ENCODE data around the gene SLC28A2. TPM values are rescaled to one million over a fixed set of nuclear protein-coding genes. Genes with fewer than 3 reads are reported as not detected.

Gene SLC28A2, protein sequence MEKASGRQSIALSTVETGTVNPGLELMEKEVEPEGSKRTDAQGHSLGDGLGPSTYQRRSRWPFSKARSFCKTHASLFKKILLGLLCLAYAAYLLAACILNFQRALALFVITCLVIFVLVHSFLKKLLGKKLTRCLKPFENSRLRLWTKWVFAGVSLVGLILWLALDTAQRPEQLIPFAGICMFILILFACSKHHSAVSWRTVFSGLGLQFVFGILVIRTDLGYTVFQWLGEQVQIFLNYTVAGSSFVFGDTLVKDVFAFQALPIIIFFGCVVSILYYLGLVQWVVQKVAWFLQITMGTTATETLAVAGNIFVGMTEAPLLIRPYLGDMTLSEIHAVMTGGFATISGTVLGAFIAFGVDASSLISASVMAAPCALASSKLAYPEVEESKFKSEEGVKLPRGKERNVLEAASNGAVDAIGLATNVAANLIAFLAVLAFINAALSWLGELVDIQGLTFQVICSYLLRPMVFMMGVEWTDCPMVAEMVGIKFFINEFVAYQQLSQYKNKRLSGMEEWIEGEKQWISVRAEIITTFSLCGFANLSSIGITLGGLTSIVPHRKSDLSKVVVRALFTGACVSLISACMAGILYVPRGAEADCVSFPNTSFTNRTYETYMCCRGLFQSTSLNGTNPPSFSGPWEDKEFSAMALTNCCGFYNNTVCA
- total RNA-seq = not detected

DNA sequence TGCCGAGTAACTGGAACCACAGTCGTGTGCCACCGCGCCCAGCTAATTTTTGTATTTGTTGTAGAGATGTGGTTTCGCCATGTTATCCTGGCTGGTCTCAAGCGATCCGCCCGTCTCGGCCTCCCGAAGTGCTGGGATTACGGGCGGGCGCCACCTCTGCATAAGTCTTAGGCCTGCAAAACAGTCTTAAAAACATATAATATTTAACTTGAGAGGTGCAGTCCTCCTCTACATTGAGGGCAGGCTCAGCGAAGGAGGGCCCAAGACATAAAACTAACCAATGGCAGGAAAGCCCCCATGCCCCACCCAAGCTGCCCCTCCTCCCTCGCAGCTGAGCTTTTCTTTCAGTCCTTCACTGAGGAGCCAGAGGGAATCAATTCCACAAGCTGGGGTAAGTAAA lies at the start of gene SLC28A2:
SLC28A2 (plus strand) TSS at position 347 of the 400 bp plus-strand sequence. CDS start 982 bp downstream, outside the sequence.
- Mint-ChIP-seq H3K36me3 (ENCODE audit: low read depth) (no peaks in the 10 kb centered on the region), H3K9me3 (peaks cover 3% of the 10 kb centered on the region), H3K4me1 (no peaks in the 10 kb centered on the region), H3K27ac (no peak within 1 kb of the TSS), H3K27me3 (no peaks in the 10 kb centered on the region), H3K4me3 (no peak within 1 kb of the TSS)
- ATAC-seq (replicated peaks) = no peak

DNA sequence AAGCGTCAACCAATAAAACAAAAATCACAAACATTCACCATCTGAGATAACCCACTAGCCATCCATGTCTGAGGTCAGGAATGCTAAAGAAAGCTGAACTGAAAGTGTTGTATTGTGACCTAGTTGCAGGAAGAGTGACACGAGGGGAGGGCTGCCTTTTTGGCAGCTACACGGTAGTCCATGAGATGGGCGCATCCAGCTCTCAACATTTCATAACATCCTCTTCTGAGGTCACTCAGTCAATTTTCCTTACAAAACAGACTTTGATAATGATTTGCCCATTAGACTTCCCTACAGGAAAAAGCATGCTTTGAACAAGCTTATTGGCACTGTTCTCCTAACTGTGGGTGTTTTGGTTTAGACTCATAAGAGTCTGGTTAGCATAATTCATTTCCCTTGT lies 48.9 kb upstream of the SLC28A2 start:
- H3K9me3 Mint-ChIP-seq = no peaks in the 10 kb centered on the region
- ATAC-seq (replicated peaks) = no peak
- peaks cover 8% of the 10 kb centered on the region for H3K4me1 Mint-ChIP-seq

DNA sequence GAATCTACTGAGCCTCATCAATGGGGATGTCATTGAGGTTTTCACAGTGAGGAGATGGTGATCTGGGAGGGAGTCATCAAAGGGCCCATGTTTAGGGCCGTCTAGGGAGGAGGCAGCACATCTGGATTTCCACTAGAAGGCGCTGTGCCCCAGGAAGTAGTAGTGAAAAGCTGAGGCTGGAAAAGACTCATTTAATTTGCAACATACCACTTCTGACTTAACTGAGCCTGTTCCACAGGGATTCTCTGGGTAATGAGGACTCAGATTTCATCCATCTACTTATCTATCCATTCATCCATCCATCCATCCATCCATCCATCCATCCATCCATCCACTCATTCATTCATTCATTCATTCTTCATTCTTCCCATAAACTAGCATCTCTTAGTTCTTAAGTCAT lies 46.8 kb upstream of the SLC28A2 start:
- Mint-ChIP-seq H3K4me1 (no peaks in the 10 kb centered on the region), H3K9me3 (no peaks in the 10 kb centered on the region), H3K27me3 (peaks cover 8% of the 10 kb centered on the region), H3K36me3 (ENCODE audit: low read depth) (no peaks in the 10 kb centered on the region), H3K27ac (peak overlapping the region; percentile 2), H3K4me3 (no peak overlapping the region)
- ATAC-seq (replicated peaks) = peak; percentile 62

More for the DNA sequence above, 48.9 kb upstream of the SLC28A2 start:
- Mint-ChIP-seq H3K36me3 (ENCODE audit: low read depth) (no peaks in the 10 kb centered on the region), H3K4me3 (no peak overlapping the region), H3K27ac (no peak overlapping the region), H3K27me3 (peaks cover 7% of the 10 kb centered on the region)

DNA sequence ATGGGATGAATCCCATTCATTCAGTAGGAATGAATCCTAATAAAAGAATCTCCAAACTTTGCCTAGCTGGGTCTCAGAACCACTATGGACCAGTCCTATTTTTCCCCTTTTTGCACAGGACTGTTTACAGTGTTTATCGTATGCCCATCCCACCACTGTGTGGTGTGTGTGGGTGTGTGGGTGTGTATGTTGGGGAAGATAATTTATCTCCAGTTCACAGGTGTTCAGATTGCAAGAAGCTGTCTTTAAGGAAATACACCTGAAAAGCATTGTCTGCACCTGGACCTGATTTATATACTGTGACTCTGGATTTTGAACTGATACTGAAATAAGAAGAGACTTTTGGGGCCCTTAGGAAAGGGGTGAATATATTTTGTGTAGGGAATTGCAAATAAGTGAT lies 39.5 kb upstream of the SLC28A2 start:
- Mint-ChIP-seq H3K4me1 (no peaks in the 10 kb centered on the region), H3K27me3 (peaks cover 3% of the 10 kb centered on the region), H3K4me3 (no peak overlapping the region)

DNA sequence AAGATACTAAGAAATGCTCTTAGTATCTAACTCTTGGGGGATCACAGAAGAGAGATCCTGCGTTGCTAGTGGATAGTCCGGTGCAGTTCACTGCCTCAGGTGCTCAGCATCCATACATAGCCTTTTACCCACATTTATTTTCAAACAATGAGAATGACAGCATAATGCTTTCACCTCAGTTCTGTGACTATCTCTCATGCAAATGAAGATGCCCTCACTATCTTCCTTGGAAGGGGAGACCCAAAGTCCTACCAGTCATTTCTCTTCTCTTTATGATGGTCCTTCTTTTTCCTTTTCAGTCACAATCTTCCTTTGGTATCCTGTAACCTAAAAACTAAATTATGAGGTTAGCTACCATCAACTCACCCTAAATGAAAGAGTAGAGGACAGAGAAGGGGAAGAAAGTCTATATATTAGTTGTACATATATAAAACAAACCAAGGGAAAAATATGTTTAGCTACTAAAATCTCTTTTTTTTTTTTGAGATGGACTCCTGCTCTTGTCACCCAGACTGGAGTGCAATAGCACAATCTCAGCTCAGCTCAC lies 30.9 kb upstream of the SLC28A2 start:
- Mint-ChIP-seq H3K27ac (no peak overlapping the region), H3K36me3 (ENCODE audit: low read depth) (no peaks in the 10 kb centered on the region), H3K4me1 (no peaks in the 10 kb centered on the region), H3K27me3 (peaks cover 41% of the 10 kb centered on the region), H3K9me3 (no peaks in the 10 kb centered on the region), H3K4me3 (no peak overlapping the region)
- ATAC-seq (replicated peaks) = peak; percentile 31

More for the DNA sequence above, 39.5 kb upstream of the SLC28A2 start:
- Mint-ChIP-seq H3K27ac (no peak overlapping the region), H3K36me3 (ENCODE audit: low read depth) (no peaks in the 10 kb centered on the region), H3K9me3 (no peaks in the 10 kb centered on the region)
- no peak for ATAC-seq (replicated peaks)

DNA sequence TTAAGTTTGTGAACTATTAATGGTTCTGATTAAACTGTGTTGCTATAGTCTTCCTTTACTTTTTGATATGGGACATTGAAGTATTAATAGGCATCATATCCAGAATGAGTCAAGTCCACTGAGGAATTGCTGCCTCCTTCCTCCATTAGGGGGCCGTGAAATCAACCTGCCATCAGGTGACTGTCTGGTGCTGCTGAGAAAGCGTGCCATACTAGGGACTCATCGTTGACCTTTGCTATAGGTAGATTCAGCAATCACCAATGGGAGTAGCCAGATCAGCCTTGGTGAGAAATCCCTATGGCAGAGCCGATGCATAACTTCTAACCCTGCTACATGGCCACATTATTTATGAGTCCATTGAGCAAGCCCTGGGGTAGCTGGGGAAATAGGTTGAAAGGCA lies 30.1 kb upstream of the SLC28A2 start:
- no peak for ATAC-seq (replicated peaks)
- Mint-ChIP-seq H3K27me3 (peaks cover 46% of the 10 kb centered on the region), H3K27ac (no peak overlapping the region), H3K4me3 (no peak overlapping the region), H3K9me3 (no peaks in the 10 kb centered on the region), H3K4me1 (no peaks in the 10 kb centered on the region), H3K36me3 (ENCODE audit: low read depth) (no peaks in the 10 kb centered on the region)

DNA sequence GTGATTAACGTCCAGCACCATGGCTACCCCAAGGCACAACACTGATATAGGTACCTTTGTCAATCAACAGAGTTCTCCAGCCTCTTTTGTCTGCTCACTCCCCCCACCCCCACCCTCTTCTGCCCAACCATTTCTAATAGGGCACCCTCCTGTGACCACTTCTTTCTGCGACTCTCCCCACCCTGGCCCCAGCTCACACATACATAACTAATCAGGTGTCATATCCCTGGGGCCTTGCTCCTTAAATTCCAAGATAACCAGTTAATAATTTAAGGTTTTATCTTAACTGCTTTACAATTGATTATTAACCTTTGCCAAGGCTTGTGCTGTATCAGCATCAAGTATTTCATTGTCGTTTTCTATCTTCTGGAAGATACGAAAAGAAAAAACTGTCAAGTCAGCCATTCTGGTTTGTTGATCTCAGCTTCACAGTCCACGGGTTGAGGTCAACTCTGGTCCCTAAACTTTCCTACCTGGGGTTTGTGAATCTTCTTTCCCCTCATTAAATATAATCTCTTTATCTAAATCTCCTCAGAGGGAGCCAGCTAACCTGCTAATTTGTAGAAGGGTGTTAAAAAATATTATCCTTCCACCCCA lies 27.3 kb upstream of the SLC28A2 start:
- H3K4me3 Mint-ChIP-seq = no peak overlapping the region

DNA sequence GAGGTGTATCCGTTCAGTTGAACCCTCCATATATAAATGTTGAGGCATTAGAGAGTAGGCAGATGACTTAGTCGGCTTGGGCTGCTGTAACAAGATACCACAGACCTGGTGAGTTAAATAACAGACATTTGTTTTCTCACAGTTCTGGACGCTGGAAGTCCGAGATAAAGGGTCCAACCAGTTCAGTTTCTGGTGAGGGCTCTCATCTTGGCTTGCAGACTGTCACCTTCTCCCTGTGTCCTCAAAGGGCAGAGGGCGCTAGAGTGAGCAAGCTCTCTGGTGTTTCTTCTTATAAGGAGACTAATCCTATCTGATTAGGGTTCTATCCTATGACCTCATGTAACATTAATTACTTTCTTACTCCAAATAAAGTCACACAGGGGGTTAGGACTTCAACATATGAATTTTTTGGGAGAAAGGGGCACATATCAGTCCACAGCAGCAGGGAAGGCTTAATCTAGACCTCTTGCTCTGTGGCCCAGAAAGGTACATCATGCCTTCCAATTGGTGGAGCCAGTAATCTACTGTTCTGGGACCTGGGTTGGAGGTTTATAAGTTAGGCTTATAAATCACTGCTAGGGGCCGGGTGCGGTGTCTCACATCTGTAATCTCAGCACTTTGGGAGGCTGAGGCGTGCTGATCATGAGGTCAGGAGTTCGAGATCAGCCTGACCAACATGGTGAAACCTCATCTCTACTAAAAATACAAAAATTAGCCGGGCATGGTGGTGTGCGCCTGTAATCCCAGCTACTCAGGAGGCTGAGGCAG lies 26.3 kb upstream of the SLC28A2 start:
- H3K36me3 Mint-ChIP-seq (ENCODE audit: low read depth) = no peaks in the 10 kb centered on the region
- peaks cover 42% of the 10 kb centered on the region for H3K27me3 Mint-ChIP-seq
- no peak overlapping the region for H3K27ac Mint-ChIP-seq
- H3K4me1 Mint-ChIP-seq = no peaks in the 10 kb centered on the region
- no peak overlapping the region for H3K4me3 Mint-ChIP-seq
- no peaks in the 10 kb centered on the region for H3K9me3 Mint-ChIP-seq
- no peak for ATAC-seq (replicated peaks)

More for the DNA sequence above, 27.3 kb upstream of the SLC28A2 start:
- ATAC-seq (replicated peaks) = no peak
- H3K36me3 Mint-ChIP-seq (ENCODE audit: low read depth) = no peaks in the 10 kb centered on the region
- H3K4me1 Mint-ChIP-seq = no peaks in the 10 kb centered on the region
- H3K9me3 Mint-ChIP-seq = no peaks in the 10 kb centered on the region
- peaks cover 48% of the 10 kb centered on the region for H3K27me3 Mint-ChIP-seq
- no peak overlapping the region for H3K27ac Mint-ChIP-seq

DNA sequence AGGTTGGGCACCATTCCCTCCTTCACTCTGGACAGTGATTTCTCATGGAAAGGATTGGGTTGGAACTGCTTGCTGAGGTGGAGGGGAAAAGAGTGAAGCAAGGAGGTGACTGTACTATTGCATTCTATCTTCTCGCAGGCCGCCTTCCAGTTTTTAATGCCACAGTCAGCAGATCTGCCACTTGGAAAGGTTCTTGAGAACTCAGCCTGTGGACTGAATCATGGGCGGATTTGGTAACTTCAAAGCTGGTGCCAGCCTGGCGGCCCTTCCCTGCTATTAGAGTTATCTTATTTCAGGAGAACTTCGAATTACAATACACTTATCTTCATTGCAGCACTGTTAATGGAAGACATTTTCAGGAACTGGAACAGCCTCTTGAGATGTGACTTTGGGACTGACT lies 23.1 kb upstream of the SLC28A2 start:
- Mint-ChIP-seq H3K4me1 (no peaks in the 10 kb centered on the region), H3K27me3 (peaks cover 24% of the 10 kb centered on the region), H3K36me3 (ENCODE audit: low read depth) (no peaks in the 10 kb centered on the region), H3K9me3 (no peaks in the 10 kb centered on the region), H3K27ac (no peak overlapping the region), H3K4me3 (no peak overlapping the region)
- no peak for ATAC-seq (replicated peaks)

DNA sequence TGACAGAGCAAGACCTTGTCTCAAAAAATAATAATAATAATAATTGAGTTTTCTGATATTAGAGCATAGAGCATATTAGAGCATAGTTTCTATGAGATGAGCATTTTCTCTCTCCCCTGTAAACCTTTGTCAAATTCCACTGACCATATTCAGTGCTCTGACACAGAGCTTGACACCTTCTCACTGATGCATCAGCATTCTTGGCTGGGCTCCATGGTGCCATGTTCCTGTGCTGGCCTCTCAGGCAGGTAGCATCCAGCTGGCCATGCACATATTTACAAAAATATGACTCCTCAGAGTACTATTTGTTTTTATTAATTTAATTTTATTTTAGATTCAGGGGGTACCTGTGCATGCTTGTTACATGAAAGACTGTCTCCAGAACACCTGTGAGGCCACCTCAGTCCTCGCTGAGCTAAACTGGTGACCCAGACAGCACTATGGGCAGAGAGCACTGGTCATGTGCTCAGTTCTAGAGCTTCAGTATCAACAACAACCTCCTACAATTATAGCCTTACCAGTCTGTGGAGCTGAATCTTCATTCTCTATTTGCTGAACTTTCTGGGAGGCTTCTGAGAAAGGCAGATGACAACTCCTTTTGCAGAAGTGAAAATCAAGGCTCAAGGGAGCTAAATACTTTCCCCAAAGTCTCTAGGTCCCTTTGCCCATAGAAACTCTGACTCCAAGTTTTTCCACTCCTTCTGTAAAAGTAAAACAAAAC lies 21.6 kb upstream of the SLC28A2 start:
- ATAC-seq (replicated peaks) = no peak
- Mint-ChIP-seq H3K36me3 (ENCODE audit: low read depth) (no peaks in the 10 kb centered on the region), H3K9me3 (peaks cover 2% of the 10 kb centered on the region), H3K4me1 (no peaks in the 10 kb centered on the region), H3K27me3 (peaks cover 17% of the 10 kb centered on the region), H3K27ac (no peak overlapping the region), H3K4me3 (no peak overlapping the region)

DNA sequence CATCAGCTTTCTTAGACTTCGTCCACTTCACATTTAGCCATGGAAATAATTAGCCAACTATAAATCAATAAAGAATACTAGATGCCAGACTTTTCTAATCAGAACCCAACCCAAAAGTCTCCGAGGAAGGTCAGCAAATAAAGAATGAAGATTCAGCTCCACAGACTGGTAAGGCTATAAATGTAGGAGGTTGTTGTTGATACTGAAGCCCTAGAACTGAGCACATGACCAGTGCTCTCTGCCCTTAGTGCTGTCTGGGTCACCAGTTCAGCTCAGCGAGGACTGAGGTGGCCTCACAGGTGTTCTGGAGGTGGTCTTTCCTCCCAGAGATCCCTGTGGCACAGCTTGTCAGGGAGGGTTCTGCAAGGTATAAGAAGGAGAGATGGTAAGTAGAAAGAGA lies 20.9 kb upstream of the SLC28A2 start:
- Mint-ChIP-seq H3K9me3 (peaks cover 3% of the 10 kb centered on the region), H3K4me3 (no peak overlapping the region), H3K36me3 (ENCODE audit: low read depth) (no peaks in the 10 kb centered on the region), H3K27ac (no peak overlapping the region), H3K4me1 (no peaks in the 10 kb centered on the region), H3K27me3 (peaks cover 17% of the 10 kb centered on the region)
- no peak for ATAC-seq (replicated peaks)

DNA sequence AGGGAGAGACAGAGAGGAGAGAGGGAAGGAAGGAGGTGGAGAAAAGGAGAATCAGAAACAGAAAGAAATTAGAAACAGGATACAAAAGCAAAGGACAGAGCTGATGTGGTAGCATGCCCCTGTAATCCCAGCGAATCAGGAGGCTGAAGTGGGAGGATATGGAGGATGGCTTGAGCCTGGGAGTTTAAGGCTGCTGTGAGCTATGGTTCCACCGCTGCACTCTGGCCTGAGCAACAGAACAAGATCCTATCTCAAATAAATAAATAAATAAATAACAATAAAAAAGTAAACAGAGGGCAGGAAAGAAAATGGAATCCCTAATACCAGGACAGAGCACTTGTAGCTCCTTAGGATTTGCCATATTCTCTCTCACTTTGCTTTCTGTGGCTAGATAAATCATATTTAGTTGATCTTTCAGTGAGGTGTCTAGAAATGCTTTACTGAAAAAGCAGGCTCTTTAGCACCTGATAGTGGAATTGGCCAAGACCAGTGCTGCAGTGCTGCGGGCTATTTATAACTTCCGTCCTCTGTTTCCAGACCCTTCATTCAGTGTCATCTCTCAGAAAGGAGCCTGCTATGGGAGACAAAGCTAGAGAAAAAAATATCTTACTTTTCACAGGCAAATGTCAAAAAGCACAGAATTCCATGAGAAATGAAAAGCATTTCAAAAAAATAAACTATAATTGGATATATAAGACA lies 20.0 kb upstream of the SLC28A2 start:
- no peak overlapping the region for H3K4me3 Mint-ChIP-seq
- peaks cover 12% of the 10 kb centered on the region for H3K27me3 Mint-ChIP-seq
- H3K9me3 Mint-ChIP-seq = peaks cover 3% of the 10 kb centered on the region
- no peak overlapping the region for H3K27ac Mint-ChIP-seq
- no peak for ATAC-seq (replicated peaks)
- H3K4me1 Mint-ChIP-seq = no peaks in the 10 kb centered on the region
- H3K36me3 Mint-ChIP-seq (ENCODE audit: low read depth) = no peaks in the 10 kb centered on the region

DNA sequence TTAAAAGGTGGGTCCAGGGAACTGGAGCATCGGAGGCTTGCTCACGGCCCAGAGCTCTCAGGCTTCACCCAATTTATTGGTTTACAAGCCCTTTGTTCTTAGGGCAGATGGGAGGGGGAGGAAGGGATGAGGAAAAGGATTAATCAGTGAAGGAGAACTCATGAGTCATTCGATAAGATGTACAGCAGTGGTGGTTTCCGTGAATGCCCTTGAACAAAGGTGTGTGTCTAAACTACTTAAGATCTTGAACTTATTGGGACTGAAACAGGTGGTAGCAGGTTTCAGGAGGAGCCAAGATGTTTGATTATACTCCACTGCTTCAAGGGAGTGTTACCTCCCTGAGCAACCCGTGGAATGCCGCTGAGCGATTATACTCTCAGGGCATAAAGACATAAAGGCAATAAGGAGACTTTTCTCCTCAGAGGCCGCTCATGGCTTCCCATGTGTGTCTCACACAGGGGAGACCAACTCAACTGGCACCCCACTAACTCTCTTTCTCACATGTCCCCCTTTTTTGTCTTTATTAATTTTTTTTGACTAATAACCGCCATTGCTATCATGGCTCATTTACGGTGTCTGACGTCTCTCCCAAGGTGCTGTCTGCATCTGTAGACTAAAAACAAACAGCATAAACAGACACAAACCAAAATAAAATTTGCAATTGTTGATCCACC lies 17.3 kb upstream of the SLC28A2 start:
- peaks cover 12% of the 10 kb centered on the region for H3K9me3 Mint-ChIP-seq

More for the DNA sequence above, 17.3 kb upstream of the SLC28A2 start:
- no peak for ATAC-seq (replicated peaks)
- Mint-ChIP-seq H3K36me3 (ENCODE audit: low read depth) (no peaks in the 10 kb centered on the region), H3K4me3 (no peak overlapping the region), H3K4me1 (no peaks in the 10 kb centered on the region), H3K27ac (no peak overlapping the region), H3K27me3 (peaks cover 16% of the 10 kb centered on the region)

All from activated T-helper 17 cell treated with anti-CD3 and anti-CD28 coated beads, Interleukin-2, amount 50 U/mL, for 72 hours (primary cell).